GM19351 (cell line): ENCODE data around the gene NBR1.
A peak's percentile ranks its signal among the peaks of the same experiment; 100 is the strongest.
"Not testable (repeated sequence)": the region's sequence is repeated elsewhere in the genome, so short reads cannot be mapped to it uniquely, and the experiment has no call there.

Experiments
- ATAC-seq: cut with Tn5 transposase; IDR thresholded peaks from one replicate; pipeline ENCODE4 v1.9.1; 2021; ENCODE audit warnings: mild to moderate bottlenecking, moderate library complexity; ENCODE audit not compliant: unreplicated experiment

Gene NBR1

GRCh38 chr17:43153197-43153835, 17.7 kb upstream of the NBR1 start:
- ATAC-seq = not testable (repeated sequence)

- no peak for ATAC-seq
These were observed 15.3 kb upstream of the NBR1 start for GRCh38 chr17:43155666-43156065.

- not testable (repeated sequence) for ATAC-seq
These were observed 11.8 kb upstream of the NBR1 start for GRCh38 chr17:43159232-43159631.

GRCh38 chr17:43159957-43160356, 11.1 kb upstream of the NBR1 start:
- not testable (repeated sequence) for ATAC-seq

- not testable (repeated sequence) for ATAC-seq
These were observed 5.0 kb upstream of the NBR1 start for GRCh38 chr17:43165971-43166370.

GRCh38 chr17:43169561-43170139, 1.4 kb upstream of the NBR1 start:
- peak; percentile 17 for ATAC-seq

GRCh38 chr17:43170140-43170765, 761 bp upstream of the NBR1 start:
- ATAC-seq = peak; percentile 67

GRCh38 chr17:43171586-43172487, 823 bp downstream of the NBR1 start:
- no peak for ATAC-seq

GRCh38 chr17:43175213-43176118, 4.5 kb downstream of the NBR1 start:
- no peak for ATAC-seq

- ATAC-seq = no peak
These were observed 5.1 kb downstream of the NBR1 start for GRCh38 chr17:43176119-43176570.

GRCh38 chr17:43183921-43184320, 12.9 kb downstream of the NBR1 start:
- ATAC-seq = no peak

GRCh38 chr17:43186656-43187055, 15.6 kb downstream of the NBR1 start:
- not testable (repeated sequence) for ATAC-seq

- ATAC-seq = no peak
These were observed 22.2 kb downstream of the NBR1 start for GRCh38 chr17:43193251-43193650.

GRCh38 chr17:43199633-43200032, 28.6 kb downstream of the NBR1 start:
- ATAC-seq = no peak

GRCh38 chr17:43200127-43200526, 29.1 kb downstream of the NBR1 start:
- no peak for ATAC-seq

- not testable (repeated sequence) for ATAC-seq
These were observed 32.0 kb downstream of the NBR1 start for GRCh38 chr17:43203013-43203412.

GRCh38 chr17:43210576-43210975, 39.6 kb downstream of the NBR1 start:
- no peak for ATAC-seq

- no peak for ATAC-seq
These were observed 40.1 kb downstream of the NBR1 start for GRCh38 chr17:43211123-43211479.

GRCh38 chr17:43211480-43212402, 40.7 kb downstream of the NBR1 start, which contains the start of gene TMEM106A:
Gene TMEM106A, plus strand, starts transcription at chr17:43211875. Its CDS starts 1,167 bp downstream, at chr17:43213042.
- peak; percentile 64 for ATAC-seq
